Chondrocyte (in vitro differentiated cells): ENCODE results near the gene ZFP64. TPM values are rescaled to one million over a fixed set of nuclear protein-coding genes. Genes with fewer than 3 reads are reported as not detected.
A peak's percentile ranks its signal among the peaks of the same experiment; 100 is the strongest.

Experiments
- DNase-seq: peaks from one replicate; pipeline ENCODE4 v3.0.0; 2021; ENCODE audit warnings: mixed read lengths, low spot score
- H3K27ac Mint-ChIP-seq: one replicate; pipeline ENCODE4 v1.8.0; 2021; ENCODE audit warnings: mild to moderate bottlenecking, moderate library complexity, mixed read lengths; ENCODE audit not compliant: unreplicated experiment
- H3K27me3 Mint-ChIP-seq: 2 replicates; pipeline ENCODE4 v1.8.0; 2021; ENCODE audit warnings: low read depth, mixed read lengths
- H3K36me3 Mint-ChIP-seq: 2 replicates; pipeline ENCODE4 v1.8.0; 2021; ENCODE audit warnings: low read depth, mixed read lengths
- H3K4me1 Mint-ChIP-seq: 2 replicates; pipeline ENCODE4 v1.8.0; 2021; ENCODE audit warnings: low read depth, mild to moderate bottlenecking, mixed read lengths
- H3K4me3 Mint-ChIP-seq: one replicate; pipeline ENCODE4 v1.8.0; 2021; ENCODE audit warnings: mild to moderate bottlenecking, moderate library complexity, mixed read lengths; ENCODE audit not compliant: unreplicated experiment
- H3K9me3 Mint-ChIP-seq: 2 replicates; pipeline ENCODE4 v1.8.0; 2021; ENCODE audit warnings: low read depth, mixed read lengths
- CTCF ChIP-seq: fragments of 200-600 bp; sonication (generic); IDR thresholded peaks from 2 replicates; pipeline ENCODE4 v1.5.0; 2021; ENCODE audit warnings: antibody characterized with exemption, mild to moderate bottlenecking, moderate library complexity
- total RNA-seq: library from RNA; stranded (reverse); gene quantifications from 3 replicates; pipeline ENCODE4 v1.2.1, GENCODE V29; 2021

Gene ZFP64
- total RNA-seq, 1 donor from 2014 or later = 26.8 TPM

DNA sequence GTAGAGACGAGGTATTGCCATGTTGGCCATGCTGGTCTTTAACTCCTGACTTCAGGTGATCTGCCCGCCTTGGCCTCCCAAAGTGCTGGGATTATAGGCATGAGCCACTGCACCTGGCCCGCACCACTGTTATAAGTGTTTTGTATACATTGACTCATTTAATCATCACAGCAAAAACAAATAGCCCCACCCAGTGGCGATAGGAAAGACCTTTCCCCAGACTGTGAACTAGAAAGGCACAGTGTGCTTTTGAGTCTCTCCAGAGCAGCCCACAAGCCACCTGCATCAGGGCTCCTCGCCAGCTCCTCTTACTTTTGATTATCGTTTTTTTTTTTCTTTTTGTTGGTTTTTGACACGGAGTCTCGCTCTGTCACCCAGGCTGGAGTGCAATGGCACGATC lies 27.9 kb upstream of the ZFP64 start:
- H3K27me3 Mint-ChIP-seq = peaks cover 8% of the 10 kb centered on the region
- no peaks in the 10 kb centered on the region for H3K4me1 Mint-ChIP-seq
- TF ChIP-seq CTCF = peak; percentile 39
- H3K4me3 Mint-ChIP-seq = no peak overlapping the region
- DNase-seq = no peak
- H3K36me3 Mint-ChIP-seq = no peaks in the 10 kb centered on the region
- H3K27ac Mint-ChIP-seq = no peak overlapping the region
- peaks cover 12% of the 10 kb centered on the region for H3K9me3 Mint-ChIP-seq

- Mint-ChIP-seq H3K36me3 (peaks cover 6% of the 10 kb centered on the region), H3K27ac (no peak overlapping the region)
These were observed 26.3 kb upstream of the ZFP64 start for GRCh38 chr20:52217689-52218395.

GRCh38 chr20:52213995-52214394 lies 22.4 kb upstream of the ZFP64 start:
- DNase-seq = no peak
- H3K36me3 Mint-ChIP-seq = peaks cover 6% of the 10 kb centered on the region
- no peaks in the 10 kb centered on the region for H3K4me1 Mint-ChIP-seq
- H3K9me3 Mint-ChIP-seq = peaks cover 21% of the 10 kb centered on the region
- no peak overlapping the region for H3K27ac Mint-ChIP-seq
- H3K27me3 Mint-ChIP-seq = peaks cover 24% of the 10 kb centered on the region
- H3K4me3 Mint-ChIP-seq = no peak overlapping the region
- TF ChIP-seq CTCF = no peak

More at GRCh38 chr20:52217689-52218395, 26.3 kb upstream of the ZFP64 start:
- no peak for DNase-seq
- Mint-ChIP-seq H3K4me1 (no peaks in the 10 kb centered on the region), H3K4me3 (no peak overlapping the region), H3K27me3 (peaks cover 8% of the 10 kb centered on the region), H3K9me3 (peaks cover 20% of the 10 kb centered on the region)
- TF ChIP-seq CTCF = no peak

DNA sequence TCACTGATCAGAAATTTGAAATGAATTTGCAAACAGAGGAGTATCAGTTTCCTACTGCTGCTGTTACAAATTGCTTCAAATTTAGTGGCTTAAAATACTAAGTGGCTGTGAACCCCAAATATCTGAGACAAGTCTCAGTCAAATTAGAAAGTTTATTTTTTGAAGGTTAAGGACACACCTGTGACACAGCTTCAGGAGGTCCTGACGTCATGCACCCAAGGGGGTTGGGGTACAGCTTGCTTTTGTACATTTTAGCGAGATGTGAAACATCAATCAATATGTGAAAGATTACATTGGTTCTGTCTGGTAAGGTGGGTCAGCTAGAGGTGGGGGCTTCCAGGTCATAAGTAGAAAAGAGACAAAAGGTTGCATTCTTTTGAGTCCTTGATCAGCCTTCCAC lies 21.4 kb upstream of the ZFP64 start:
- Mint-ChIP-seq H3K4me1 (no peaks in the 10 kb centered on the region), H3K9me3 (peaks cover 21% of the 10 kb centered on the region), H3K27me3 (peaks cover 28% of the 10 kb centered on the region), H3K4me3 (no peak overlapping the region), H3K27ac (no peak overlapping the region), H3K36me3 (peaks cover 6% of the 10 kb centered on the region)
- TF ChIP-seq CTCF = no peak
- no peak for DNase-seq

DNA sequence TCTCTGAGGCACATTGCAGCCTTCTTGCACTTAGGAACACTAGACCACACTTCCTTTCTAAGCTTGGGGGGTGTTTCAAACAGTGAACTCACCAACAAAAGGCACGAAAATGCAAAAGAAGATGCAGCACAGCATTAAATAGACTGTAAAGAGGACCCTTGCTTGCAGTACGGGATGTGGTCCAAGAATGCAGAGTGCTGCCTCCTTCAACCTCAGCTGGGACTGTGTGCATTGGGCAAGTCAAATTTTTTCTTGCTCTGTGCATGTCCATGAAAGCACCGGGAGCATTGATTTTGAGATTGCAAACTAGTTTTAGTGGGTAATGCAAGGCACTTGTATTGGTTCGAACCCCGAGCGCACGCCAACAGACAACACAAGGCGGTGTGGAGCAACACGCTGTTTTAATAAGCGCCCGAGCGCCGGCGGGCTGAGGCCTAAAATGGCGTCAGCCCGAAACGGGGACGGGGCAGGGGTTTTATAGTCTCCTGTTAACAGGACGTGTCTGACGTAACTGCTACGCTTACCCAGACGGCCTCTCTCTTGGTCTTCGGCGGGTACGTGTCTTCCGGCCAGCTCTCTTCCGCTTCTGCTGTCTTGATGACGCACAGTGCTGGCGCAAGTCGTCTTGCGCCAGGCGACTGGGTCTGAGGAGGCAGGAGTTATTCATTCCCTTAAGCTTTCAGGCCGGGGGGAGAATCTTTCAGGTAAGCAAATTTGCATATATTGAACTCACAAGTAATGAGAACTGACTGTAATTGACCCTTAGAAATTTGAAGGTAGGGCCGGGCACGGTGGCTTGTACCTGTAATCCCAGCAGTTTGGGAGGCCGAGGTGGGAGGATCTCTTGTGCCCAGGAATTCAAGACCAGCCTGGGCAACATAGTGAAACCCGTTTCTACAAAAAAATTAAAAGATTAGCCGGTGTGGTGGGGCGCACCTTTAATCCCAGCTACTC lies 18.7 kb upstream of the ZFP64 start:
- peaks cover 13% of the 10 kb centered on the region for H3K9me3 Mint-ChIP-seq
- peaks cover 6% of the 10 kb centered on the region for H3K36me3 Mint-ChIP-seq
- no peak for TF ChIP-seq CTCF
- no peak for DNase-seq
- no peak overlapping the region for H3K4me3 Mint-ChIP-seq
- no peaks in the 10 kb centered on the region for H3K4me1 Mint-ChIP-seq
- peaks cover 28% of the 10 kb centered on the region for H3K27me3 Mint-ChIP-seq
- H3K27ac Mint-ChIP-seq = no peak overlapping the region
